DND-41 (cell line): ENCODE results near the gene ANAPC15.

Experiments used
- ATAC-seq: fragments of 200-7000 bp; cut with Tn5 transposase; 3 replicates; pipeline ENCODE4 v1.9.1; 2021; ENCODE audit warnings: low read depth; ENCODE audit not compliant: insufficient read depth
- DNase-seq: peaks from one replicate; pipeline ENCODE4 v3.0.0-alpha.2; 2020
- H2AFZ ChIP-seq: 2 replicates; pipeline ENCODE4 v1.6.0; 2012; ENCODE audit warnings: low read depth, low read length
- H3K27ac ChIP-seq: 2 replicates; pipeline ENCODE4 v1.5.1; 2012; ENCODE audit warnings: low read length, inconsistent platforms
- H3K27me3 ChIP-seq: fragments of 200-600 bp; sonication (generic); 2 replicates; pipeline ENCODE4 v1.6.0; 2012; ENCODE audit warnings: low read length, mild to moderate bottlenecking, inconsistent platforms; ENCODE audit not compliant: insufficient read depth, poor library complexity
- H3K36me3 ChIP-seq: 2 replicates; pipeline ENCODE4 v1.5.1; 2012; ENCODE audit warnings: low read length, inconsistent platforms; ENCODE audit not compliant: insufficient read depth
- H3K4me1 ChIP-seq: 2 replicates; pipeline ENCODE4 v1.5.1; 2012; ENCODE audit warnings: mild to moderate bottlenecking, low read length; ENCODE audit not compliant: insufficient read depth
- H3K4me2 ChIP-seq: 2 replicates; pipeline ENCODE4 v1.6.0; 2012; ENCODE audit warnings: mild to moderate bottlenecking, moderate library complexity, low read length, inconsistent platforms; ENCODE audit not compliant: insufficient read depth
- H3K4me3 ChIP-seq, 2 experiments: fragments of 200-600 bp in 1 of 2; shearing (Covaris generic) in 1 of 2; 2 replicates each; pipeline ENCODE4 v1.5.1; 2012 to 2016; ENCODE audit warnings: inconsistent platforms in 2 of 2, low read length in 2 of 2, mild to moderate bottlenecking in 2 of 2, low read depth in 1 of 2, moderate library complexity in 1 of 2
- H3K79me2 ChIP-seq: 2 replicates; pipeline ENCODE4 v1.6.0; 2012; ENCODE audit warnings: low read length, inconsistent platforms; ENCODE audit not compliant: insufficient read depth
- H3K9ac ChIP-seq: 2 replicates; pipeline ENCODE4 v1.6.0; 2012; ENCODE audit warnings: low read depth, mild to moderate bottlenecking, inconsistent platforms, low read length, moderate library complexity
- H3K9me3 ChIP-seq: 2 replicates; pipeline ENCODE4 v1.5.1; 2012; ENCODE audit warnings: low read length, moderate library complexity, mild to moderate bottlenecking, inconsistent platforms; ENCODE audit not compliant: insufficient read depth, severe bottlenecking
- H4K20me1 ChIP-seq: 2 replicates; pipeline ENCODE4 v1.6.0; 2012; ENCODE audit warnings: low read length; ENCODE audit not compliant: insufficient read depth
- EZH2 ChIP-seq: IDR thresholded peaks from 3 replicates; pipeline ENCODE4 v1.6.1; 2012; ENCODE audit warnings: borderline replicate concordance, low read depth, mild to moderate bottlenecking, moderate library complexity, low read length, inconsistent platforms; ENCODE audit not compliant: severe bottlenecking
- TF ChIP-seq, protein P1 (sequence below): IDR thresholded peaks from 2 replicates; pipeline ENCODE4 v1.5.1; 2012; ENCODE audit warnings: borderline replicate concordance, low read length, moderate library complexity, mild to moderate bottlenecking; ENCODE audit not compliant: poor library complexity, severe bottlenecking; ENCODE audit errors: extremely low read depth

Gene ANAPC15

DNA sequence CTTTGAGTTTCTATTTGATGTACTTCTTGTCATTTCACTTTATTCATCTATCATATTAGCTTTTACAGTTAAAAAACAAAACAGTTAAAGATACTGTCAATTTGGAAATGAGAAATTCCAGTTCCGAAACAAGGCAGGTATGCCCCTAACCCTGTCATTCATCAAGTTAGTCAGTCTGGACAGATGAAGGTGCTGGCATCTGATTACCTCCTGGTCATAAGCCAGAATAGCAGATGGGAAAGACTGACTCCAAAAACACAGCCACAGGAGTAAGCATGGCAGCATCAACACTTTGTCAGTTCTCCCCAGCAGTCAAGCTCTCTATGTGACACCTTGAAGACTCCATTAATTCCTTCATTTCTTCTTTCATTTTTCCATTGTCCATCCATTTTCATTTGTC is 27.5 kb downstream of the ANAPC15 start:
- Histone ChIP-seq H3K4me1 (peaks cover 14% of the 10 kb centered on the region), H4K20me1 (0 out of 2 replicates have a peak, but pooled peaks cover under 1% of the 10 kb centered on the region), H3K9me3 (no peaks in the 10 kb centered on the region), H3K27ac (no peak overlapping the region), H3K36me3 (peaks cover 27% of the 10 kb centered on the region), H3K4me2 (no peak overlapping the region), H3K4me3 (no peak overlapping the region), H2AFZ (no peak overlapping the region), H3K9ac (no peak overlapping the region), H3K79me2 (peaks cover 3% of the 10 kb centered on the region), H3K27me3 (no peaks in the 10 kb centered on the region)
- no peak for TF ChIP-seq EZH2
- TF ChIP-seq, protein P1, sequence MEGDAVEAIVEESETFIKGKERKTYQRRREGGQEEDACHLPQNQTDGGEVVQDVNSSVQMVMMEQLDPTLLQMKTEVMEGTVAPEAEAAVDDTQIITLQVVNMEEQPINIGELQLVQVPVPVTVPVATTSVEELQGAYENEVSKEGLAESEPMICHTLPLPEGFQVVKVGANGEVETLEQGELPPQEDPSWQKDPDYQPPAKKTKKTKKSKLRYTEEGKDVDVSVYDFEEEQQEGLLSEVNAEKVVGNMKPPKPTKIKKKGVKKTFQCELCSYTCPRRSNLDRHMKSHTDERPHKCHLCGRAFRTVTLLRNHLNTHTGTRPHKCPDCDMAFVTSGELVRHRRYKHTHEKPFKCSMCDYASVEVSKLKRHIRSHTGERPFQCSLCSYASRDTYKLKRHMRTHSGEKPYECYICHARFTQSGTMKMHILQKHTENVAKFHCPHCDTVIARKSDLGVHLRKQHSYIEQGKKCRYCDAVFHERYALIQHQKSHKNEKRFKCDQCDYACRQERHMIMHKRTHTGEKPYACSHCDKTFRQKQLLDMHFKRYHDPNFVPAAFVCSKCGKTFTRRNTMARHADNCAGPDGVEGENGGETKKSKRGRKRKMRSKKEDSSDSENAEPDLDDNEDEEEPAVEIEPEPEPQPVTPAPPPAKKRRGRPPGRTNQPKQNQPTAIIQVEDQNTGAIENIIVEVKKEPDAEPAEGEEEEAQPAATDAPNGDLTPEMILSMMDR: no peak
- DNase-seq: no peak
- ATAC-seq: no peak

DNA sequence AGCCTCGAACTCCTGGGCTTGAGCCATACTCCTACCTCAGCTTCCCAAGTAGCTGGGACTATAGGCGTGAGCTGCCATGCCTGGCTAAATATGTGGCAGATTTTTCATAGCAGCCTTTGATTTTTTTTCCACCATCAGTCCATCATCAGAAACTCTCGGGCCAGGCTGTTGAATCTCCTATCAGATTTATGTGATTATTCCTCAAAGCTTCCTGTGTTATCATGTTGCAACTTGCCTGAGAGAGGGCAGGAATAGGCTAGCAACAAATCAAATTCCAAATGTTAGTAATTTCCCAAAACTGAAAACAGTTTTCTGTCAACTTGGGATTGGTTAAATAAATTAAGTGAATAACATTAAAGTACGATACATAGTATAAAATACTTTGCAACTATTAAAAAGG is 28.4 kb downstream of the ANAPC15 start:
- DNase-seq: no peak
- no peak overlapping the region for H3K27ac ChIP-seq
- no peak for ATAC-seq
- H3K9ac ChIP-seq: no peak overlapping the region
- H3K4me3 ChIP-seq: no peak overlapping the region
- H3K9me3 ChIP-seq: no peaks in the 10 kb centered on the region
- H3K36me3 ChIP-seq: peaks cover 18% of the 10 kb centered on the region
- TF ChIP-seq, protein P1: no peak
- TF ChIP-seq EZH2: no peak
- H4K20me1 ChIP-seq: peaks cover 8% of the 10 kb centered on the region; the same call in 1 of the 2 replicates
- H3K27me3 ChIP-seq: no peaks in the 10 kb centered on the region
- H2AFZ ChIP-seq: no peak overlapping the region
- H3K4me1 ChIP-seq: peaks cover 21% of the 10 kb centered on the region
- H3K4me2 ChIP-seq: no peak overlapping the region
- peaks cover 12% of the 10 kb centered on the region for H3K79me2 ChIP-seq

DNA sequence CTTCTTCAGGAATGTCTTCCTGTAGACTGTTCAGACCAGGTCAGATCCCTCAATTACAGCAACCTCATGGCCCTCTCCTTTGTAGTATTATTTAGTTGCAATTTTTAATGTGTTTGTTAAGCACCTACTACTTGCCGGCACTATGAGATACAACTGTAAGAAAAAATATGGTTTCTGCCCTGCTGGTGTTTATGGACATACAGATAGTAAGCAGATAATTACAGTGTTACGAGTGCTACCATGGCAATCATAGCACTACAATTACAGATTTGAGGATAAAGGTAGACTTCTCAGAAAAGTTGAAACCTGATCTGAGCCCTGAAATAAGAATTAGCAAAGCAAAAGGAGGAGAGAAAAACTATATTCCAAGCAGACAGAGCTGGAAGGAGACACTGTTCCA is 29.1 kb downstream of the ANAPC15 start:
- no peak overlapping the region for H3K27ac ChIP-seq
- H3K4me3 ChIP-seq: no peak overlapping the region
- H3K36me3 ChIP-seq: peaks cover 16% of the 10 kb centered on the region
- no peaks in the 10 kb centered on the region for H3K27me3 ChIP-seq
- H3K79me2 ChIP-seq: peaks cover 19% of the 10 kb centered on the region
- ATAC-seq: no peak
- no peak overlapping the region for H3K4me2 ChIP-seq
- peaks cover 28% of the 10 kb centered on the region for H3K4me1 ChIP-seq
- no peak for TF ChIP-seq EZH2
- TF ChIP-seq, protein P1: no peak
- H3K9ac ChIP-seq: no peak overlapping the region
- no peaks in the 10 kb centered on the region for H3K9me3 ChIP-seq
- H4K20me1 ChIP-seq: peaks cover 14% of the 10 kb centered on the region
- no peak overlapping the region for H2AFZ ChIP-seq
- DNase-seq: no peak
